Measurements from ENCODE around the gene KIAA0753.

DNA sequence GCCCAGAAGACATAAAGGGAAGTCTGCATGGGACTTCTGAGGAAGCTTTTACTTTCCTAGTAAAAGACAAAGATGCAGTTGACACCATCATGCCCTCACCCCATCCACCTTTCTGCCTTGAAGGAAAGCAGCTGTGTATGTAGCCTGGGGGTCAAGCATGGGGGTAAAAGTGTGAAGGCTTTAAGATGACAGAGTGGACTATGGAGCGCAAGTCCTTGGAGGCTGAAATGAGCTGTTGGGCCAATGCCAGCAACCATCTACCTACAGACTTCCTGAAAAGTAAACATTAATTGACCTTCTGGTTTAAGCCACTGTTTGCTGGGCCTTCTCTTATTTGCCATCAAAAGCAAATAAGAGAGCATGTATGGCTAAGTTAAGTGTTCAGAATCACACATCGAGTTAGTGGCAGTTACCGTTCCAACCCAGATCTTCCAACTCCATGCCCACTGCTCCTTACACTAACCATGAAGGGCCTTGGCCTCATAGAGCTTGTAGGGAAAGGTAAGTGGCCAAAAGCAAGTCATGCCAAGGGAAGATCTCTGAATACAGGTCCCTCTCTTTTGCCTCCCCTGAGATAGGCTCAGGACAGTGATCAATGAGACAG, 42.7 kb upstream of the KIAA0753 start:
- TF ChIP-seq, protein P1, sequence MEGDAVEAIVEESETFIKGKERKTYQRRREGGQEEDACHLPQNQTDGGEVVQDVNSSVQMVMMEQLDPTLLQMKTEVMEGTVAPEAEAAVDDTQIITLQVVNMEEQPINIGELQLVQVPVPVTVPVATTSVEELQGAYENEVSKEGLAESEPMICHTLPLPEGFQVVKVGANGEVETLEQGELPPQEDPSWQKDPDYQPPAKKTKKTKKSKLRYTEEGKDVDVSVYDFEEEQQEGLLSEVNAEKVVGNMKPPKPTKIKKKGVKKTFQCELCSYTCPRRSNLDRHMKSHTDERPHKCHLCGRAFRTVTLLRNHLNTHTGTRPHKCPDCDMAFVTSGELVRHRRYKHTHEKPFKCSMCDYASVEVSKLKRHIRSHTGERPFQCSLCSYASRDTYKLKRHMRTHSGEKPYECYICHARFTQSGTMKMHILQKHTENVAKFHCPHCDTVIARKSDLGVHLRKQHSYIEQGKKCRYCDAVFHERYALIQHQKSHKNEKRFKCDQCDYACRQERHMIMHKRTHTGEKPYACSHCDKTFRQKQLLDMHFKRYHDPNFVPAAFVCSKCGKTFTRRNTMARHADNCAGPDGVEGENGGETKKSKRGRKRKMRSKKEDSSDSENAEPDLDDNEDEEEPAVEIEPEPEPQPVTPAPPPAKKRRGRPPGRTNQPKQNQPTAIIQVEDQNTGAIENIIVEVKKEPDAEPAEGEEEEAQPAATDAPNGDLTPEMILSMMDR (IDR thresholded peaks at IDR 0.05): no peak
- TF ChIP-seq, protein P2, sequence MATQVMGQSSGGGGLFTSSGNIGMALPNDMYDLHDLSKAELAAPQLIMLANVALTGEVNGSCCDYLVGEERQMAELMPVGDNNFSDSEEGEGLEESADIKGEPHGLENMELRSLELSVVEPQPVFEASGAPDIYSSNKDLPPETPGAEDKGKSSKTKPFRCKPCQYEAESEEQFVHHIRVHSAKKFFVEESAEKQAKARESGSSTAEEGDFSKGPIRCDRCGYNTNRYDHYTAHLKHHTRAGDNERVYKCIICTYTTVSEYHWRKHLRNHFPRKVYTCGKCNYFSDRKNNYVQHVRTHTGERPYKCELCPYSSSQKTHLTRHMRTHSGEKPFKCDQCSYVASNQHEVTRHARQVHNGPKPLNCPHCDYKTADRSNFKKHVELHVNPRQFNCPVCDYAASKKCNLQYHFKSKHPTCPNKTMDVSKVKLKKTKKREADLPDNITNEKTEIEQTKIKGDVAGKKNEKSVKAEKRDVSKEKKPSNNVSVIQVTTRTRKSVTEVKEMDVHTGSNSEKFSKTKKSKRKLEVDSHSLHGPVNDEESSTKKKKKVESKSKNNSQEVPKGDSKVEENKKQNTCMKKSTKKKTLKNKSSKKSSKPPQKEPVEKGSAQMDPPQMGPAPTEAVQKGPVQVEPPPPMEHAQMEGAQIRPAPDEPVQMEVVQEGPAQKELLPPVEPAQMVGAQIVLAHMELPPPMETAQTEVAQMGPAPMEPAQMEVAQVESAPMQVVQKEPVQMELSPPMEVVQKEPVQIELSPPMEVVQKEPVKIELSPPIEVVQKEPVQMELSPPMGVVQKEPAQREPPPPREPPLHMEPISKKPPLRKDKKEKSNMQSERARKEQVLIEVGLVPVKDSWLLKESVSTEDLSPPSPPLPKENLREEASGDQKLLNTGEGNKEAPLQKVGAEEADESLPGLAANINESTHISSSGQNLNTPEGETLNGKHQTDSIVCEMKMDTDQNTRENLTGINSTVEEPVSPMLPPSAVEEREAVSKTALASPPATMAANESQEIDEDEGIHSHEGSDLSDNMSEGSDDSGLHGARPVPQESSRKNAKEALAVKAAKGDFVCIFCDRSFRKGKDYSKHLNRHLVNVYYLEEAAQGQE (IDR thresholded peaks at IDR 0.05; ENCODE audit: insufficient read depth in 1 of 2, low read depth in 2 of 2, low read length in 1 of 2): no peak
- no peak for TF ChIP-seq SIN3A (IDR thresholded peaks at IDR 0.05; ENCODE audit: borderline replicate concordance, insufficient read depth, low read depth, low read length)

Measured in Panc1 (cell line).